Small intestine (tissue), 7 donors: ENCODE measurements around the gene BRINP2. TPM values are rescaled to one million over a fixed set of nuclear protein-coding genes. Genes with fewer than 3 reads are reported as not detected.

Experiments used
- DNase-seq, 2 donors: peaks; one replicate each; pipeline versions ENCODE4 v3.0.0 to v3.0.0-alpha.2; 2013
- FAIRE-seq: peaks from 2 replicates; lab custom pipeline; 2012; peaks lifted over from hg19 to GRCh38; lab: Jason Lieb, UNC
- H3K27ac ChIP-seq, 3 donors: one replicate each; pipeline ENCODE4 v1.5.1; 2013; ENCODE audit warnings: low read length in 2 of 3, mild to moderate bottlenecking in 2 of 3, control low read depth in 1 of 3, inconsistent platforms in 1 of 3, low read depth in 1 of 3, moderate library complexity in 1 of 3
- H3K27me3 ChIP-seq, 3 donors: one replicate each; pipeline ENCODE4 v1.6.1; 2013; ENCODE audit warnings: low read length in 3 of 3, inconsistent platforms in 1 of 3; ENCODE audit not compliant: control insufficient read depth in 3 of 3, insufficient read depth in 3 of 3
- H3K36me3 ChIP-seq, 3 donors: one replicate each; pipeline ENCODE4 v1.6.1; 2013; ENCODE audit warnings: low read length in 3 of 3, inconsistent platforms in 1 of 3, low read depth in 1 of 3, mild to moderate bottlenecking in 1 of 3, moderate library complexity in 1 of 3; ENCODE audit not compliant: control insufficient read depth in 3 of 3, insufficient read depth in 2 of 3
- H3K4me1 ChIP-seq, 3 donors: one replicate each; pipeline ENCODE4 v1.6.1; 2013; ENCODE audit warnings: low read length in 2 of 3, inconsistent platforms in 1 of 3, low read depth in 1 of 3, mild to moderate bottlenecking in 1 of 3, moderate library complexity in 1 of 3; ENCODE audit not compliant: control insufficient read depth in 3 of 3, insufficient read depth in 2 of 3
- H3K4me3 ChIP-seq, 3 donors: one replicate each; pipeline ENCODE4 v1.5.1; 2013; ENCODE audit warnings: low read length in 3 of 3, control low read depth in 1 of 3, inconsistent platforms in 1 of 3, low read depth in 1 of 3, mild to moderate bottlenecking in 1 of 3, moderate library complexity in 1 of 3
- H3K9me3 ChIP-seq, 2 donors: one replicate each; pipeline ENCODE4 v1.6.1; 2013; ENCODE audit warnings: low read depth in 1 of 2, low read length in 1 of 2; ENCODE audit not compliant: control insufficient read depth in 2 of 2, insufficient read depth in 1 of 2
- WGBS, 3 donors: extraction: QIAGEN DNeasy Blood & Tissue Kit; methylation state at CpG; one replicate each; pipeline ENCODE4 v1.1.7; 2013; 5-methylcytosine and 5-hydroxymethylcytosine counted together
- polyA plus RNA-seq, 4 donors: library from polyadenylated mRNA; stranded (reverse) in 3 of 4; unstranded in 1 of 4; fragments of 200-250 nt in 3 of 4; fragments of 120-200 nt in 1 of 4; gene quantifications; one replicate each; pipeline versions ENCODE4 v1.2.1 to v1.2.3, GENCODE V29; 2013
- donor health status: healthy with polysubstance abuse.
- donor health status: control.
- donor health status: control.
- donor health status: Bipolar disorder and iron deficiency.
- donor health status: healthy.

Gene BRINP2
- polyA plus RNA-seq, 4 donors = 0.04 to 0.27 (median 0.16) TPM; not detected in 1

DNA sequence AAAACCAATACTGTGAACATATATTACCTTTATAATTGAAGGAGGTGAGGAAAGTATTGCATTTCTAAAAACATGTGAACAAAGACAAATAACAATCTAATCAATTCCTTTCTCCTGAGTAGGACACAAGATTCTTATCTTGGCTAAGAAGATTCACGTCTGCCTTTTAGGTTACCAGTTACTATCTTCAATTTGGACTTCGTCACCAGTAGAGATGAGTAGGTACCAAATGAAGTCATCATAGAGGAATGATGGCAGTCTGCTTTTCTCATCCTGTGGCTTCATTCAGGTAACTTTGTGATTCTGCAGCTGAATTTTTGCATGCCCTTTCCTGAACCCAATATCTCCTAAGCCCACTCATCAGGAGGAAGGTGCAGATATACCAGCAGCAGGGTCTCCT lies 38.6 kb upstream of the BRINP2 start:
- Histone ChIP-seq H3K36me3 (no peaks in the 10 kb centered on the region), H3K27me3 (no peaks in the 10 kb centered on the region), H3K4me3 (no peak overlapping the region), H3K27ac (no peak overlapping the region), H3K9me3 (no peaks in the 10 kb centered on the region), H3K4me1 (no peaks in the 10 kb centered on the region)
- no peak for FAIRE-seq
- WGBS, 3 donors = 56 to 79% (median 63%) methylated on average over 2 of the region's 2 CpGs
- DNase-seq = no peak

DNA sequence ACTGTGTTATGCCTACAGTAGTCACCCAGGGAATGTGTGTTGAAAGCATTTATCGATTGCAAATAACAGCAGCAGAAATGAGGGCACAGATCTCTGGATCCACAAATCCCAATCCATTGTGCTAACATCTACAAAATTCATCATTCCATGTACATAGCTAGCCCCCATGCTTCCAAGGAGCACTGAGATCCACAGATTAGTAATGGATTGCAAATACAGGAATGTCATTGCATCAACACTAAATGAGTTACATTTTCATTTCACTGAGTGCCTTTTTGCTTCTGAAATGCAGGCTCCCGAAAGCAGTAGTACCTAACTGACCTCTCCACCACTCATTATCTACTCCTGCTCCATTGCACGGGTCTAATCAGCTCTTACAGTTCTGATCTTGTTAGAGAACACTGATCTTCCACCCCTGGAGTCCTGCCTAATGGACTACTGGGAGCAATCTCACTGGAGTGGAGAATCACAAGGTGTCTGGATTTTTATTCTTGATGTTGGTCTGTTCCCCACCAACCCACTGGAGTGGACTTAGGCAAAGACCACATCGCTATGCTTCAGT lies 36.7 kb upstream of the BRINP2 start:
- DNase-seq (no peak), FAIRE-seq (no peak)
- 65 to 81% (median 75%) methylated on average over 4 of the region's 4 CpGs for WGBS, 3 donors
- no peaks in the 10 kb centered on the region for H3K9me3 ChIP-seq
- no peaks in the 10 kb centered on the region for H3K27me3 ChIP-seq
- no peaks in the 10 kb centered on the region for H3K4me1 ChIP-seq
- H3K4me3 ChIP-seq = no peak overlapping the region
- no peak overlapping the region for H3K27ac ChIP-seq
- H3K36me3 ChIP-seq = no peaks in the 10 kb centered on the region

DNA sequence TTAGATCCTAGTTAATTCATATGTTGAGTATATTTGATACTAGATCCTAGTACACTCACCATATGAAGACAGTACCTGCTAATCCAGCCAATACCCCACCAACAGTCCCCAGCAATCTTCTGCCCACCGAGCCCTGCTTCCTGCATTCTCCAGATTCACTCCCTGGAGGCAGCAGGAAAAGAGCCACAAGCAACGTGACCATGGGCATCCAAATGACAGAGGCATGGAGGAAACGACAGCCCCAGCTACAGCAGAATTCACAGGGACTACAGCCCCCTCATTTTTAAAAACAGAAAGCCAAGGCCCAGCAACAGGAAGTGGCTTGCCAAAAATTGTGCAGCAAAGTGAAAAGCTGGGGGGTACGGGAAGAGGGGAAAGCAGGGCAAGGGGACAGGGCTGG lies 35.5 kb upstream of the BRINP2 start:
- Histone ChIP-seq H3K27ac (no peak overlapping the region), H3K36me3 (no peaks in the 10 kb centered on the region), H3K4me1 (no peaks in the 10 kb centered on the region), H3K27me3 (no peaks in the 10 kb centered on the region), H3K9me3 (no peaks in the 10 kb centered on the region), H3K4me3 (no peak overlapping the region)
- FAIRE-seq (no peak), DNase-seq (no peak)
- 35 to 56% (median 47%) methylated on average over 4 of the region's 4 CpGs for WGBS, 3 donors

DNA sequence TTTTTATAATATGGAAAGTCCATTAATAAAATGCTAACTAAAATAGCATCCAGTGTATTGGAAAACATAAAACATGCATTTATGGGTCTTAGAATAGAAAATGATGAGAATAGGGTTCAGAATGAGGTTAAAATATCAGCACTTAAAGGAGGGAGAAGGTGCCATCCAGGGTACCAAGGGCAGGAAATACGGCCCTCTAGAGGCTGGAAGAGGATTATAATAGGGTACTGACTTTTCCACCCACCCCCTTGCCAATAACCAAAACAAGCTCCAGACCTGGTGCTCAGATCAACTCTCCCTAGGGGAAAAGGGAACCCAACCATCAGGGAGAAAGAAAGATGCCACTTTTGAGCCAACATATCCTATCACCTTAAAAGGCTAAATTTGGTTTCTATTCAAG lies 32.9 kb upstream of the BRINP2 start:
- whole genome bisulfite sequencing, 3 donors = 14 to 36% (median 35%) methylated on average over 1 of the region's 1 CpG
- H3K9me3 ChIP-seq = no peaks in the 10 kb centered on the region
- H3K36me3 ChIP-seq = no peaks in the 10 kb centered on the region
- no peaks in the 10 kb centered on the region for H3K4me1 ChIP-seq
- no peaks in the 10 kb centered on the region for H3K27me3 ChIP-seq
- no peak overlapping the region for H3K4me3 ChIP-seq
- DNase-seq = no peak
- H3K27ac ChIP-seq = no peak overlapping the region
- FAIRE-seq = no peak

DNA sequence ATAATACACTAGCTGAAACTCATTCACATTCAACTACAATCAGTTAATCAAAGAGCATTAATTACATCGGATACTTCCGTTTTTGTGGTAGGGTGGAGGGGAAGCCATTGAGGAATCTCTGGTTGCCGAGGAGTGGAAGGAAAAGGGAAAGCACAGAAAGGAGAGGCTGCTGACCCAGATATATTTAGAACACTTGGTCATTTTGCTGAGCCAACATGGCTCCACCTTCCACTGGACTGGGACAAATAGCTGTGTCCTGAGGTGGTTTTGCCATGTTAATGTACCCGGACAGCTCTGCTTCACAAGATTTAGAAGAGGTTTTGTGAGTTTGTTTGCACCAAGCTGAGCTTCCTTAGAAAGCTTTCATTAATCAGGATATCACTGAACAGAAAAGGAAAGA lies 32.4 kb upstream of the BRINP2 start:
- FAIRE-seq (no peak), DNase-seq (no peak)
- no peaks in the 10 kb centered on the region for H3K36me3 ChIP-seq
- 80 to 83% (median 80%) methylated on average over 4 of the region's 4 CpGs for WGBS, 3 donors
- no peak overlapping the region for H3K27ac ChIP-seq
- no peaks in the 10 kb centered on the region for H3K4me1 ChIP-seq
- no peaks in the 10 kb centered on the region for H3K27me3 ChIP-seq
- no peak overlapping the region for H3K4me3 ChIP-seq
- no peaks in the 10 kb centered on the region for H3K9me3 ChIP-seq

DNA sequence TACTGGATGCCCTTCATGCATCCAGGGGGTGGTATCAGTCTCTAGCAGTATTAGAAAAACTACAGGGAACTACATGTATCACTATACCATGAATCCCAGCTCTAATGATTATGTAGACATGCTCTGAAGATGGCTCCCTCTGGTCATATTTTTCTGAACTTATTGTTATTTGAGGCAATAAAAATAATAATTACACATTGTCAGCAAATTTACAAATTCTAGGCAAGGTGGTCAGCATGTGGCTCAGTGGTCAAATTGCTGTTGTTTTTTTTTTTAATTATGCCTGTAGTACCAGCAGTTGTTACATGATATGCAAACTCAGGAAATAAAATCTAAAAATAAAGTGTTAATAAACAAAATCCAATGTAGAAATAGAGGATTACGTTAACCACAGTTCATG lies 28.7 kb upstream of the BRINP2 start:
- WGBS, 3 donors = 69 to 72% (median 70%) methylated on average over 1 of the region's 1 CpG
- FAIRE-seq (no peak), DNase-seq (no peak)
- Histone ChIP-seq H3K27ac (no peak overlapping the region), H3K36me3 (no peaks in the 10 kb centered on the region), H3K27me3 (no peaks in the 10 kb centered on the region), H3K9me3 (no peaks in the 10 kb centered on the region), H3K4me3 (no peak overlapping the region), H3K4me1 (no peaks in the 10 kb centered on the region)

DNA sequence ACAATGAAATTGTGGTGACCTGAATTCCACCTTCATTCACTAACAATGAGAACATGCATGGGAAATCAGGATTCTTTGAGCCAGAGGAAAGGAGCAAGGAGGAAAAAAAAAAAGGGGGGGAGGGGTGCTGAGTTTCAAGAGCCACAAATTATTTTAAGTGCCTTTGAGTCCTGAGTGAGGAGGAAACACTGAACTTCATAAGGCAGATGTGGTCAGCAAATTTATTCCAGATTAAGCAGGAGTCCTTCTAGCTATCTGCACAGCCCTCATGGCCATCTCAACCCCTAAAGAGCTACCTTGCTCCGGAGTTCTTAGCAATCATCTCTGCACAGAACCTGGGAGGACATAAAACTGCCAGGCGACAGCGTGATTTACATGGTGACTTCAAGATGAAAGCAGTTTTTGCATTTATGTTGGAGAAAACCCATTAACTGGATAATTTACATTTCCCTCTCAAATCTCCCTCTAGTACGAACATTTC lies 27.9 kb upstream of the BRINP2 start:
- DNase-seq (no peak), FAIRE-seq (no peak)
- 72 to 84% (median 75%) methylated on average over 4 of the region's 4 CpGs for WGBS, 3 donors

DNA sequence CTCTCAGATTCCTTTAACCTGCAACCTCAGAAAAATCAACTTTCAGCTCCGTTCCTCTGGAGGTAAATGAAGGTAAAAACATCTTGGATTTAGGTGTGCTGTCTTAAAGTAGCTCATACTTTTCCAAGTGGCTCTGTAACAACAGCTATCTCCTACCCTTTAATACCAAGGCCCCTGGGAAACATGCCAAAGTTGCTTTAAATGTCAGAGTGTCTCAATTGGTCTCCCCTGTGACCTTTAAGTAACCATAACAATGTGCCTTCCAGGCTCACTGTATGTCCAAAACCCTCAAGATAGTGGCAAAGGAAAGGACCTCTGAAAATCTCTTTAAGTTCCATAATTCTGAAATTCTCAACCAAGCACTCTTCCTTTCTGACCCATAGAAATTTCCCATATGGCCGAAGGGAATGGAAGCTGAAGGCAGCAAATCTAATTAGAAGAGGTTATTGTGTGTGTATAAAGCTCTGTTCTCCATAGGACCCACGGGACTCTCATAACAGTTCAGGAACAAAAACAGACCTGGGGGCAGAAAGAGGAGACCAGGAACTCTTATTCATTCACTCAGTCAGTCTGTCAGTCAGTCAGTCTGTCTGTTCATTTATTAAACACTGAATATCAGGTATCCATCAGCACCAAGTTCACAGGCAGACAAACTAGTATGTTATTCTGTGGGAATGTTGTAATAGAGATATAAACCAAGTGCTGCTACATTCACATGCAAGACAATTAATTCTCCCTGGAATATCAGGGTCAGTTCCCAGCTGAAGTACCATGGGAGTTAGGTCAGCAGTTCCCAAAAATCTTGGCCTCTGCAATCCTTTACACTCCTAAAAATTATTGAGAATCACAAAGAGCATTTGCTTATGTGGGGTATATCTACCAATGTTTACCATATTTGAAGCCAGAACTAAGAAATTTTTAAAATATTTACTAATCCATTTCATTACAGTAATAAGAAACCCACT lies 25.4 kb upstream of the BRINP2 start:
- 56 to 67% (median 66%) methylated on average over 3 of the region's 3 CpGs for WGBS, 3 donors
- Histone ChIP-seq H3K27me3 (no peaks in the 10 kb centered on the region), H3K4me3 (no peak overlapping the region), H3K9me3 (no peaks in the 10 kb centered on the region), H3K4me1 (no peaks in the 10 kb centered on the region), H3K36me3 (no peaks in the 10 kb centered on the region), H3K27ac (no peak overlapping the region)
- no peak for FAIRE-seq
- DNase-seq = no peak

More for the DNA sequence above, 27.9 kb upstream of the BRINP2 start:
- Histone ChIP-seq H3K36me3 (no peaks in the 10 kb centered on the region), H3K27me3 (no peaks in the 10 kb centered on the region), H3K4me3 (no peak overlapping the region), H3K4me1 (no peaks in the 10 kb centered on the region), H3K27ac (no peak overlapping the region), H3K9me3 (no peaks in the 10 kb centered on the region)
